HG03060 (cell line): ENCODE results near the gene FBXO5.
A peak's percentile ranks its signal among the peaks of the same experiment; 100 is the strongest.
"Not testable (repeated sequence)": the region's sequence is repeated elsewhere in the genome, so short reads cannot be mapped to it uniquely, and the experiment has no call there.

ENCODE experiments used
- ATAC-seq: cut with Tn5 transposase; IDR thresholded peaks from one replicate; pipeline ENCODE4 v1.9.1; 2021; ENCODE audit warnings: low read depth, moderate number of reproducible peaks; ENCODE audit not compliant: unreplicated experiment

The FBXO5 gene

GRCh38 chr6:152982904-152983636 is at the start of gene FBXO5:
Gene FBXO5 (minus strand): TSS chr6:152983041. CDS start chr6:152982959, 82 bp downstream.
- peak; percentile 63 for ATAC-seq

GRCh38 chr6:153032255-153032882 is 49.5 kb upstream of the FBXO5 start:
- no peak for ATAC-seq

- no peak for ATAC-seq
Observed at GRCh38 chr6:153031335-153031955, 48.6 kb upstream of the FBXO5 start.

- no peak for ATAC-seq
Observed at GRCh38 chr6:153028963-153029362, 46.1 kb upstream of the FBXO5 start.

GRCh38 chr6:153028286-153028685 is 45.4 kb upstream of the FBXO5 start:
- ATAC-seq, result no peak

- no peak for ATAC-seq
Observed at GRCh38 chr6:153027480-153027879, 44.6 kb upstream of the FBXO5 start.

- ATAC-seq, result no peak
Observed at GRCh38 chr6:153024709-153025017, 41.8 kb upstream of the FBXO5 start.

GRCh38 chr6:153023977-153024708 is 41.3 kb upstream of the FBXO5 start:
- peak; percentile 99 for ATAC-seq

- no peak for ATAC-seq
Observed at GRCh38 chr6:153018355-153018754, 35.5 kb upstream of the FBXO5 start.

GRCh38 chr6:153016846-153017245 is 34.0 kb upstream of the FBXO5 start:
- ATAC-seq, result no peak

- no peak for ATAC-seq
Observed at GRCh38 chr6:153015094-153015640, 32.3 kb upstream of the FBXO5 start.

GRCh38 chr6:153013438-153013837 is 30.6 kb upstream of the FBXO5 start:
- ATAC-seq, result no peak

GRCh38 chr6:153012856-153013255 is 30.0 kb upstream of the FBXO5 start:
- no peak for ATAC-seq

- ATAC-seq, result no peak
Observed at GRCh38 chr6:153003366-153003690, 20.5 kb upstream of the FBXO5 start.

GRCh38 chr6:153002613-153003365 is 19.9 kb upstream of the FBXO5 start, which contains the start of gene MTRF1L:
Gene MTRF1L (minus strand): TSS chr6:153002709. CDS start chr6:153002685, 24 bp downstream.
- peak; percentile 90 for ATAC-seq

GRCh38 chr6:153001767-153002612 is 19.1 kb upstream of the FBXO5 start:
- ATAC-seq, result no peak

- ATAC-seq, result not testable (repeated sequence)
Observed at GRCh38 chr6:153000790-153001189, 17.9 kb upstream of the FBXO5 start.

GRCh38 chr6:153000243-153000642 is 17.4 kb upstream of the FBXO5 start:
- ATAC-seq, result no peak

- ATAC-seq, result not testable (repeated sequence)
Observed at GRCh38 chr6:152999538-152999937, 16.7 kb upstream of the FBXO5 start.
